HepG2 (cell line): Measurements from ENCODE around the gene THY1. TPM values are rescaled to one million over a fixed set of nuclear protein-coding genes. Genes with fewer than 3 reads are reported as not detected.

Source experiments
- ATAC-seq: fragments of 200-7000 bp; cut with Tn5 transposase; 3 replicates; pipeline ENCODE4 v1.9.1; 2020; ENCODE audit warnings: mild to moderate bottlenecking, moderate library complexity
- BruUV-seq: library from RNA; stranded (reverse); fragments of 400-500 nt; replicated peaks from 2 replicates; lab custom pipeline; 2021; lab: Mats Ljungman, UMichigan
- CTCF ChIA-PET: fragments of 300-600 bp; formaldehyde crosslinking; extraction: SDS; loops from one replicate; lab custom pipeline; 2021; ENCODE audit warnings: low total read pairs, inconsistent platforms, low intra/inter-chr PET ratio; lab: Yijun Ruan, JAX
- POLR2A ChIA-PET: fragments of 350-600 bp; sonication (Branson Sonifier 250); formaldehyde crosslinking; loops from one replicate; lab custom pipeline; 2020; ENCODE audit warnings: antibody characterized with exemption, inconsistent platforms; lab: Yijun Ruan, JAX
- DNase-seq: peaks from one replicate; pipeline ENCODE4 v3.0.0-alpha.2; 2015; ENCODE audit warnings: low spot score
- FAIRE-seq: peaks from 3 replicates; lab custom pipeline; 2011; peaks lifted over from hg19 to GRCh38; lab: Jason Lieb, UNC
- H2AFZ ChIP-seq: one replicate; pipeline ENCODE4 v1.6.1; 2011; ENCODE audit warnings: low read length, inconsistent platforms
- H3K27ac ChIP-seq: fragments of 300-600 bp; 3 replicates; pipeline ENCODE4 v1.8.0; 2011; ENCODE audit warnings: mixed run types, mild to moderate bottlenecking, mixed read lengths, low read length, inconsistent platforms; ENCODE audit not compliant: insufficient read depth; ENCODE audit errors: extremely low read length
- H3K27me3 ChIP-seq, 2 experiments: fragments of 200-600 bp in 1 of 2; 2 replicates in 1 of 2; 3 replicates in 1 of 2; pipeline versions ENCODE4 v1.6.0 to v1.8.0; 2011; ENCODE audit warnings: low read length in 2 of 2, mild to moderate bottlenecking in 2 of 2, moderate library complexity in 2 of 2, inconsistent platforms in 1 of 2; ENCODE audit not compliant: insufficient read depth in 2 of 2, control insufficient read depth in 1 of 2
- H3K36me3 ChIP-seq, 2 experiments: fragments of 200-600 bp in 1 of 2; replicated peaks in 1 of 2; 2 replicates in 1 of 2; 3 replicates in 1 of 2; pipeline versions ENCODE4 v1.5.1 to v1.8.0; 2011; ENCODE audit warnings: low read length in 2 of 2, inconsistent platforms in 1 of 2; ENCODE audit not compliant: insufficient read depth in 2 of 2, control insufficient read depth in 1 of 2
- H3K4me1 ChIP-seq: 2 replicates; pipeline ENCODE4 v1.5.1; 2012; ENCODE audit warnings: low read length, inconsistent platforms; ENCODE audit not compliant: insufficient read depth
- H3K4me2 ChIP-seq: 2 replicates; pipeline ENCODE4 v1.6.0; 2011; ENCODE audit warnings: low read depth, low read length, inconsistent platforms
- H3K4me3 ChIP-seq, 3 experiments: fragments of 200-600 bp in 1 of 3; sonication (generic), shearing (Covaris generic) in 1 of 3; replicated peaks in 1 of 3; 2 replicates each; pipeline ENCODE4 v1.5.1; 2011 to 2016; ENCODE audit warnings: low read length in 3 of 3, inconsistent platforms in 2 of 3, low read depth in 2 of 3, mild to moderate bottlenecking in 2 of 3, control low read depth in 1 of 3, mixed read lengths in 1 of 3; ENCODE audit not compliant: insufficient read depth in 1 of 3
- H3K79me2 ChIP-seq: one replicate; pipeline ENCODE4 v1.6.1; 2011; ENCODE audit warnings: low read length, inconsistent platforms; ENCODE audit not compliant: insufficient read depth
- H3K9ac ChIP-seq: 2 replicates; pipeline ENCODE4 v1.6.0; 2011; ENCODE audit warnings: mild to moderate bottlenecking, low read depth, low read length, inconsistent platforms; ENCODE audit not compliant: insufficient read depth
- H3K9me3 ChIP-seq: 2 replicates; pipeline ENCODE4 v1.5.1; 2012; ENCODE audit warnings: mild to moderate bottlenecking, low read length
- H4K20me1 ChIP-seq: 2 replicates; pipeline ENCODE4 v1.6.0; 2011; ENCODE audit warnings: inconsistent platforms, mild to moderate bottlenecking, low read length, moderate library complexity; ENCODE audit not compliant: insufficient read depth
- BCL6 ChIP-seq: IDR thresholded peaks from 2 replicates; pipeline ENCODE4 v1.6.1; 2016; ENCODE audit warnings: missing genetic modification reagents, missing compliant biosample characterization
- ELF3 ChIP-seq: IDR thresholded peaks from 2 replicates; pipeline ENCODE4 v1.6.1; 2016; ENCODE audit warnings: missing genetic modification reagents, missing compliant biosample characterization
- GMEB1 ChIP-seq: sonication (generic); formaldehyde crosslinking; IDR thresholded peaks from 2 replicates; pipeline ENCODE4 v1.5.1; 2020; ENCODE audit warnings: missing genetic modification reagents, mild to moderate bottlenecking, borderline replicate concordance
- GZF1 ChIP-seq: sonication (generic); formaldehyde crosslinking; IDR thresholded peaks from 2 replicates; pipeline ENCODE4 v1.5.1; 2020; ENCODE audit warnings: mild to moderate bottlenecking, missing genetic modification reagents
- HOXA5 ChIP-seq: sonication (generic); formaldehyde crosslinking; IDR thresholded peaks from 2 replicates; pipeline ENCODE4 v1.4.0; 2020; ENCODE audit warnings: missing genetic modification reagents
- NFE2 ChIP-seq: sonication (generic); formaldehyde crosslinking; IDR thresholded peaks from 2 replicates; pipeline ENCODE4 v1.4.0; 2020; ENCODE audit warnings: missing genetic modification reagents
- SMAD3 ChIP-seq: sonication (generic); formaldehyde crosslinking; IDR thresholded peaks from 2 replicates; pipeline ENCODE4 v1.4.0; 2020; ENCODE audit warnings: missing genetic modification reagents
- ZFP90 ChIP-seq: sonication (generic); formaldehyde crosslinking; IDR thresholded peaks from 2 replicates; pipeline ENCODE4 v1.8.0; 2022; ENCODE audit warnings: missing genetic modification reagents, mild to moderate bottlenecking, inconsistent platforms, borderline replicate concordance
- ZNF225 ChIP-seq: sonication (generic); formaldehyde crosslinking; IDR thresholded peaks from 2 replicates; pipeline ENCODE4 v1.4.0; 2020; ENCODE audit warnings: mild to moderate bottlenecking, missing genetic modification reagents
- ZNF547 ChIP-seq: sonication (generic); formaldehyde crosslinking; IDR thresholded peaks from 2 replicates; pipeline ENCODE4 v1.5.1; 2020; ENCODE audit warnings: mild to moderate bottlenecking, missing genetic modification reagents
- ZNF569 ChIP-seq: sonication (generic); formaldehyde crosslinking; IDR thresholded peaks from 2 replicates; pipeline ENCODE4 v1.5.0; 2020; ENCODE audit warnings: mild to moderate bottlenecking, missing genetic modification reagents, moderate library complexity, borderline replicate concordance
- WGBS: methylation state at CpG from one replicate; pipeline ENCODE4 v1.1.6; 2017; ENCODE audit warnings: low lambda C conversion rate; 5-methylcytosine and 5-hydroxymethylcytosine counted together
- in situ Hi-C: cut with HindIII; loops from 2 replicates; pipeline ENCODE4 v1.10.0; 2017; ENCODE audit warnings: low pct_unique_long_range_greater_than_20kb; ENCODE audit not compliant: extremely low pct_ligation_motif_present
- intact Hi-C: fragments of 100-400 bp; cut with micrococcal nuclease; formaldehyde crosslinking; loops from one replicate; pipeline ENCODE4 v1.10.0; 2022; ENCODE audit not compliant: unreplicated experiment
- polyA plus RNA-seq, 8 experiments: library from polyadenylated mRNA; depleted of rRNA in 3 of 8; stranded (reverse) in 7 of 8; unstranded in 1 of 8; fragments of >200 nt; fragmentation: Illumina TruSeq in 4 of 8; extraction: Trizol in 4 of 8; gene quantifications; 2 replicates each; pipeline versions ENCODE4 v1.2.1 to v1.2.3, GENCODE V29; 2011 to 2016; ENCODE audit warnings: low read depth in 4 of 8, missing spikeins in 1 of 8, mixed read lengths in 1 of 8; ENCODE audit not compliant: insufficient read depth in 1 of 8
- total RNA-seq, 5 experiments: library from RNA; depleted of rRNA; stranded (reverse); fragments of >200 nt; fragmentation: Illumina TruSeq; extraction: Trizol; gene quantifications; 2 replicates each; pipeline ENCODE4 v1.2.3, GENCODE V29; 2016; ENCODE audit warnings: low read depth in 1 of 5

The THY1 gene
- total and polyA plus RNA-seq, 2 of the 13 experiments (the other 11 are each of a cell fraction or from before 2014, with no cell fraction given), result not detected

- Histone ChIP-seq H3K36me3 (no peaks in the 10 kb centered on the region), H3K27me3 (no peaks in the 10 kb centered on the region; a peak in 2 of 5 replicates), H3K79me2 (no peaks in the 10 kb centered on the region), H4K20me1 (no peaks in the 10 kb centered on the region), H3K4me3 (no peak overlapping the region), H3K4me2 (no peak overlapping the region), H2AFZ (no peak overlapping the region), H3K27ac (no peak overlapping the region), H3K4me1 (peaks cover 11% of the 10 kb centered on the region; the same call in 1 of the 2 replicates), H3K9me3 (no peaks in the 10 kb centered on the region), H3K9ac (no peak overlapping the region)
- BruUV-seq, result no TSS peak
- DNase-seq, result no peak
- POLR2A ChIA-PET, result no interaction called here
- FAIRE-seq, result no peak
- TF ChIP-seq GMEB1 (CRISPR knock-in tag) (no peak), SMAD3 (CRISPR knock-in tag) (no peak), ZNF547 (CRISPR knock-in tag) (no peak), HOXA5 (CRISPR knock-in tag) (no peak), NFE2 (CRISPR knock-in tag) (no peak), BCL6 (no peak), ZNF569 (CRISPR knock-in tag) (no peak), ZFP90 (no peak), GZF1 (CRISPR knock-in tag) (no peak), ELF3 (CRISPR knock-in tag) (no peak), ZNF225 (no peak)
- CTCF ChIA-PET, result no interaction called here
- 91% methylated on average over 3 of the region's 4 CpGs for WGBS
- in situ Hi-C loops (no loop called here), intact Hi-C loops (no loop called here)
- no peak for ATAC-seq
Measured at GRCh38 chr11:119418759-119419158, 4.2 kb downstream of the THY1 start.
